GM21786 (cell line): Measurements from ENCODE around the gene PSTPIP1.

Experiments used
- ATAC-seq: cut with Tn5 transposase; IDR thresholded peaks from one replicate; pipeline ENCODE4 v1.9.1; 2021; ENCODE audit not compliant: unreplicated experiment

PSTPIP1 gene

DNA sequence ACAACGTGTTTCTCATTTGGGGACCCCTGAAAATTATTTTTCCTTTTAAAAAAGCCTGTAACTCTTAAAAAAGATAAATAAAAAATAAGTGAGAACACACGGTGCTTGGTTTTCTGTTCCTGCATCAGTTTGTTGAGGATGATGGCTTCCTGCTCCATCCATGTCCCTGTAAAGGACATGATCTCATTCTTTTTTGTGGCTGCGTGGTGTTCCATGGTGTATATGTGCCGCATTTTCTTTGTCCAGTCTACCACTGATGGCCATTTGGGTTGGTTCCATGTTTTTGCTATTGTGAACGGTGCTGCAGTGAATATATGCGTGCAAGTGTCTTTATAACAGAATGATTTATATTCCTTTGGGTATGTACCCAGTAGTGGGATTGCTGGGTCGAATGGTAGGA, 73.7 kb downstream of the PSTPIP1 start:
- no peak for ATAC-seq

DNA sequence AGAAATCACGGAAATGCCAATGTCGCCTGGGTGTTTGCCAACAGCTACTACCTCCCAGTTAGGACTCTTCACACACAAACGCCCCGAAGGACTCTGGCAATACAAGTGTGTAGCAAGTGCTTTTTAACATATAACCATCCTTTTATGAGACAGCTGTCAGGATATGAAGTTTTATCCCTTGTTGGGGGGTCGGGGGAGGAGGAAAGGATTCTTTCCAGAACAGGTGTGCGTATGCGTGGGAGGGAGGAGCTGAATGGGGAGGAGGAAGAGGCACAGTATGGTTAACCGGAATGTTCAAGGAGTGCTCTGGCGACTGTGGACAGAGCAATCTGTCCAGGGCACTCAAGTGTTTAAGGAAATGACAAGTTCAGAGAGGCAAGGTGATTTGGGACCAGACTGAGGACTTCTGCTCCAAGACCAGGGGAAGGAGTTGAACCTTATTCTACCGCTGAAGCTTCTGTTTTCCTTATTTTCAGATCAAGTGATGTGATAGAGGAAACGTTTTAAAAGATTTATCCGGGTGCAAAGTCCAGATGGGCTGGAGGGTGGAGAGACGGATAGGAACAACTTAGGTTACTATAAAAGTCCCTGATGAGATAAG, 74.7 kb downstream of the PSTPIP1 start:
- ATAC-seq, result no peak

DNA sequence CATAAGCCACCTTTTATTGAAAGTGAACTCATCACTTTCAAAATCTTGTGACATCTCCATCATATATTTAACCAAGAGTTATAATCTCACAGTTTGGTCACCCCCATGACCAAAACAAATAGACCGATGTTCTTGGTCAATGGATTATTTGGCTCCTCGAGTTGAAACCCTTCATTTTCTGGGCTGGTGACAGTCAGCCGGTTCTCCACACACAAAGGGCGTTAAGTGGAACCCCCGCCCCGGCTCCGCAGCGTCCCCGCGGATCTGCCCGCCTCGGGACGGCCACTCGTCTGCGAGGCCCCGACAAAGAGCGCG, 75.2 kb downstream of the PSTPIP1 start:
- no peak for ATAC-seq

DNA sequence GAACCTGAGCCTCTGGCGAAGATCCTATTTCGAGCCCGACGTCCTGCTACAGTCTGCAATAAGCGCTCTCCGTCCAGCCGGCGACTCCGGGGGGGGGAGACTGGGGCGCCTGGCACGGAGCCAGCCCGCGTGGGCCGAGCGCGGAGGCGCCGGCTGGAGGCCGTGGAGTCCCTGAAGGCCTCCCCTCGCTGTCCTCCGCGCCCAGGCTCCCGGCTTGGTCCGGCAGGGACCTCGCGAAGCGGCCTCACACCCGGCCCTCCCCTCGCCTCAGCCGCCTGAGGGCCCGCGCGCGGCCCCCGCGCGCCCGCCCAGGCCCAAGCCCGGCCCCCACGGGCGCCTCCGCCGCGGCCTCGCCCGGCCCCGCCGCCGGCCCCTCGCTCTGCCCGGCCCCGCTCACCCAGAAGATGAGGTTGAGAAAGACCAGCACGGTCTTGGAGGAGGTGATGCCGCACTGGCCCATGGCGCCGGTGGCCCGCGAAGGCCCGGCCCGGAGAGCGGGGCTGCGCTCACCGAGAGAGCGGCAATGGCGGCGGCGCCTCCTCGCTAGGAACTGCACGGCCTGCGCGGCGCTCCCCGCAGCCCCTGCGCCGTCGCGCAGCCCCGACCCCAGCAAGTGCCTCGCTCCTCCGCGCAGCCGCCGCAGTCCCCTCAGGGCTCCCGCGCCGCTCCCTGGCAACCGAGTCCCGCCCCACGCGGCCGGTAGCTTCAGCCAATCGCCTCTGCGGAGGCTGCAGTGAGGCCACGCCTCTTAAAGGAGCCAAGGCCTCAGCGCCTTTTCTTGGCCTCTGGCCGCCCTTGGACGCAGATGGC, 75.8 kb downstream of the PSTPIP1 start, which contains the start of gene TSPAN3:
TSPAN3 (minus strand) TSS at position 615 of the 810 bp plus-strand sequence; CDS start at position 460, 155 bp downstream.
- peak; percentile 92 for ATAC-seq

DNA sequence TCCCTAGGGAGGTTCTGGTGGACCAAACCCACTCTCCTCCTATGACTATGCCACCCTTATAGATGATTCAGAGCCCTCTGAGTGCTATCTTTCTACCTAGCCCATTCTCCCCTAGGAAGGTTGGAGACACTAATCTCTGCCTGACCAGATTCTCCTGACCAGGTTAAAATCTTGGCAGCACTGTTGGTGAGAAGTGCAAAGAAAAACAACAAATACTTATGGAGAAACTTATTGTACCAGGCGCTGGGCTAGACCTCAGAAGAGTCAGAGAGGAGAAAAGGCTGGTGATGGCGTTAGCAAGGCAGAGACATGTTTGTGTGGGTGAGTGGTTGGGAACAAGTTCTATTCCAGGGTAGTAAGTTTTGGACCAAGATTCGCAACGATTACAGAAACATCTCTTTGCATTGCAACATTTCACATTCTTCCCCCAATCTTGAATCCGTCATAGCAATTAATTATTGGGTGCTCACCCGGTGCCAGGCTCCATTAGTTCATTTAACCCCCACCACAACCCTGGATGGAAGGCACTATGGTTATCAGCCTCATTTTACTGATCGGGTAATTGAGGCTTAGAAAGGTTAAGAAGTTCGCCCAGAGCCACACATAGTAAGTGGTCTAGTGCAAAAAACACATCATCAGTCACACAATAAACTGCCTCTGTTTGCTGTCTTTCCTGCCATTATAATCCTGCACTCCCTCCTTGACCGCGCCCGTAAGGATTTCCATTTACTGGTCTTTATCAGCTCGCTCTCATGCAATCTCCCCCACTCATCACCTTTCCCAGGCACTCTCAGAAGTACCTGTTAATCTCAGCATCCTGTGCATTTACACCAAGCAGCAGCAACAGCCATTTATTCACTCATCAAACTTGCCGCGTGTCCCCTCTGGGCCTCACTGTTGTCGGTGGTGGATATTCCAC, 76.6 kb downstream of the PSTPIP1 start:
- no peak for ATAC-seq

DNA sequence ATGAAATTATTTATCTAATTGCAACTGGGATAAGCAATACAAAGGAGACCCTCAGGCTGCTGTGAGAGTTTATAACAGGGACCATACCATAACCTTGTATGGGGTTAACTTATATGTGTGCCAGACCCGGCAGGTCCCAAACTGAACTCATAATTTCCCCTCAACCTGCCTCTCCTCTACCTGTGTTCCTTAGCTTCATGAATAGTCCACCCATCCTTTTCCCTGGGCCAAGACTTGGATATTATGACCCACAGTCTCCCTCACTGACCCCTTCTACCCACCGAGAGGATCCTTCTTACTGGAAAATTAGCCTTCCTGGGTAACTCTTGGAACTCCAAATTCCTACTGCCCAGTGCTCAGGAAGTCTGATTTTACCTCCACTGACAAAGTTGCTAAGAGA, 79.4 kb downstream of the PSTPIP1 start:
- no peak for ATAC-seq

DNA sequence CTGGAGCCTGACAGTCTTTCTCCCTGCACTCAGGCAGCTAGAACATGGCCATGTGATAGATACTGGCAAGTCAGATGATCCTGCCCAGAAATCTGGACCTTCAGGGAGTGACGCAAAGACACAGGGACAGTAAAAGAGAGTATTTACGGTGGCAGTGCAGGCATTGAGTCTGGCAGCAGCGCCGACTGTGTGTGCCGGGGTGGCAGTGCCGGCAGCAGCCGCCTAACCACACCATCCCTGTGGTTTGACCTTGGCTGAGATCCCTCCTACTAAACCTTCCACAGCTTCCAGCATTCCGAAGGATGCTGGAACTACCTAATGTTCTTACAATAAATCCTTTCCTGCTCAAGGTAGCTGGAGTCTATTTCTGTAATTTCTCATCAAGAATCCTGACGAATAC, 80.6 kb downstream of the PSTPIP1 start:
- ATAC-seq, result no peak

DNA sequence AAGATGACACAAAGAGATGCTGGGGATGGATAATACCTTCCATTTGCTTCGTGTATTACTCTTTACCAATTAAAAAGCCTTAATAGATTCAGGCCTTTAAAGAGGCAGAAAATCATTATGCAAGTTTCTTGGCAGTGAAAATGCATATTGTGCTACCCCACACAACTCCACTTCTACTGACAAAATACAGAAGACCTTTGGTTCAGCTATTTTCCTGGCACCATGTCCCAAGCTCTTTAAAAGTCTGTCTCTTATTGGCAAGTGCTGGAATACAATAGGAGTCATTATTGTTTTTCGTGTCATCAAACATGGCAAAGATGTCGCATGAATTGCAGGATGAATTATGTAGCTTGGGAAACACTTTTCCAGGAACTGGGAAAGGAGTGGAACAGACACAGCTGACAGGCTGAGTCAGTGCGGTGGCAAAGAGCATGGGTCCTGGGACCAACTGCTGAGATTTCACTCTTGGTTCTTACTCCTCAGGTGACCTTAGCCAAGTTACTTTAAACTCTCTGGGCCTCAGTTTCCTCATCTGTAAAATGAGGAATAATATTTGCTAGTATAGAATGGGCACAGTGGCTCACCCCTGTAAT, 81.5 kb downstream of the PSTPIP1 start:
- ATAC-seq, result no peak

DNA sequence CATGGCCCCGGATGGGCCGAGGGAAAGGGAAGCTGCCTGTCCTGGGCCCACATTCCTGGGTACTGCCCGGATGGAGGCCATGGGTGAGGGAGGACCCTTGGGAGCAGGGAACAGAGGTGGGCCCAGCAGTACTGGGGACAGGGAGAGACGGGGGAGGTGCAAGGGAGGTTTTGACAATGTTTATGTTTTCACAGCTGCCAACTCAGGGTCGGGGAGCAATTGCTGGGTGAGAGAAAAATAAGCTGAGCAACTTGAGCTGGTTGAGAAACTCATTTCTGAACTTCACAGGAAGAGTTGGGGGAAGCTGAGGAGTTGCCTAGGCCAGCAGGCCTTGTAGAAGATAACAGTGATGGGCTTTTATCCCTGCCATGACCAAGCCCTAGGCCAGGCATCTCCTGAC, 87.0 kb downstream of the PSTPIP1 start:
- ATAC-seq, result no peak

DNA sequence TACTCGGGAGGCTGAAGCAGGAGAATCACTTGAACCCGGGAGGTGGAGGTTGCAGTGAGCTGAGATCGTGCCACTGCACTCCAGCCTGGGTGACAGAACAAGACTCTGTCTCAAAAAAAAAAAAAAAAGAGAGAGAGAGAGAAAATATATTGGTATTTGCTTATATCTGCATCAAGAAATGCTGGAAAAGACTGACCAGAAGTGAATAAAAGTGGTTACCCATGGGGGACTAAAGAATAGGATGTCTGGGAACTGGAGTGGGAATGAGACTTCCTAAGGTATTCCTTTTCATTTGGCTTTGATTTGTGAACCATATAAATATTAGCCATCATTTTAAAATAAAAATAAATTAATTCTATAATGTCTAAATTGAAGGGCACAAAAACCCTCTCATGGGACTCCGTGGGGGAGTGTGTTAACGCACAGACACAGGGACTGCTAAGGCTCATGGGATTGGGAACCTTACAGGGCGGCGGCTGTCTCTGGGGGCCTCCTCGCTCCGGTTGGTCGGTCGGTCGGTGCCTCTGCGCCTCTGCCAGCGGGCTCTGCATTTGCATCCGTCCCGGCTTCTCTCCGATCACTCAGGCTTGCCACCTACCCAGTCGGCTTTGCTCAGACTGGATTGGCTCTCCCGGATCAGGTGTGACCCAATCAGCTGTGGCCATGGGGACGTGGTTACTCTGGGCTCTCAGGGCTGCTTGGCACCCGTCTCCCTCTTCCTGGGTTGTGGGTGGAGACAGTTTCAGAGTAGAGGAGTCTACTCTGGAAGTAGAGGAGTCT, 88.6 kb downstream of the PSTPIP1 start:
- peak; percentile 81 for ATAC-seq

DNA sequence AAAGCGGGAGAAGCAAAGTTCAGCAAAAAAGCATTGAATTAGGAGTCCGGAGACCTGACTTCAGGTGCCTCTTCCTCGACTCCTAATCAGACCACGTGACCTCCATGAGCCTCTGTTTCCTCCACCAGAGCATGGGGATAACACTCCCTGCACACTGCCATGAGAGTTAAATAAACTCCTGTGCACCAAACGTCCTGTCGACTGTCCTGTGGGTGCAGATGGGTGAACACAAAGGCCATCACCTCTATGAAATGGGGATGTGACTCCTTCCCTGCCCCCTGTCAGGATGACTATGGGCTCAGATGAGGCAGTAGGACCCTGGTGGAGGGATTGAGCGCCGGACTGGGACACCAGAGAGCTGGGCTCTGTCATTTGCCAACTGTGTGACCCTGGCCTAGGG, 89.5 kb downstream of the PSTPIP1 start:
- no peak for ATAC-seq

DNA sequence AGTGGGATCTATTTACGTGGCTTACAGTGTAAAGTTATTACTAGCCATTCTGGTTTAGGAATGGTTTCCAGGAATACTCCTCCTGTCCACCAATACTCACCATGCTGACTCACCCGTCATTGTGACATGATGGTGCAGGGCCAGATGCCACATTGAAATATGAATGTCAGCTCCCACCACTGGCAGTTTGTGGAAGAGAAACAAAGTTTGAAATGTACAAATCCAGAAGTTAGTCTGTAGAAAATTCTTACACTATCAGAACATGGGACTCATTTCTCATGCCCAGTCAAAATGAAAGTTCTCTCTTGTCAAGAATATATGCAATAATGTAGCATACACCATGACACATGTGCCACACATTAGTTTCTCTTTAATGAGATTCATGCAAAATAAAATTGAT, 90.4 kb downstream of the PSTPIP1 start:
- no peak for ATAC-seq
